ENCODE measurements around the gene CCDC85C. TPM values are rescaled to one million over a fixed set of nuclear protein-coding genes. Genes with fewer than 3 reads are reported as not detected.

CCDC85C gene
- total and polyA plus RNA-seq, 2 of the 4 experiments (the other 2 are of a cell fraction): 16.0 to 19.0 TPM

- Histone ChIP-seq H4K8ac (ENCODE audit: low read depth in 2 of 2, low read length in 2 of 2) (peak within 1 kb of the TSS; percentile 13 to 92; a peak in 3 of 4 replicates), H3K4me3 (ENCODE audit: insufficient read depth, low read depth, low read length) (peak within 1 kb of the TSS; percentile 80), H4K20me1 (ENCODE audit: insufficient read depth, low read length) (peaks cover 66% of the 10 kb centered on the region), H2BK5ac (ENCODE audit: low read depth, low read length, poor library complexity, severe bottlenecking) (peak within 1 kb of the TSS; percentile 42), H2BK20ac (ENCODE audit: low read depth, low read length) (no peak within 1 kb of the TSS), H3K36me3 (ENCODE audit: control insufficient read depth, insufficient read depth, low read length) (no peaks in the 10 kb centered on the region), H3K14ac (replicated peaks; ENCODE audit: low read depth, low read length) (peak within 1 kb of the TSS; percentile 86), H3K18ac (ENCODE audit: low read depth, low read length) (peak within 1 kb of the TSS; percentile 25; the same call in 1 of the 2 replicates), H3K9me3 (ENCODE audit: control insufficient read depth, insufficient read depth, low read length) (no peaks in the 10 kb centered on the region), H4K91ac (ENCODE audit: insufficient read depth, low read depth, low read length) (0 out of 2 replicates have a peak within 1 kb of the TSS, but pooled peaks have one; percentile 37), H3K9ac (ENCODE audit: low read depth, low read length) (peak within 1 kb of the TSS; percentile 87), H3K27me3 (ENCODE audit: control insufficient read depth, insufficient read depth, low read length) (no peaks in the 10 kb centered on the region), H3K9me1 (ENCODE audit: insufficient read depth, low read length) (peaks cover 6% of the 10 kb centered on the region), H4K5ac (ENCODE audit: low read depth, low read length) (peak within 1 kb of the TSS; percentile 47), H3K27ac (ENCODE audit: insufficient read depth, low read length) (peak within 1 kb of the TSS; percentile 77), H2BK15ac (ENCODE audit: low read depth, low read length) (no peak within 1 kb of the TSS), H3K4ac (ENCODE audit: low read depth, low read length) (peak within 1 kb of the TSS; percentile 90), H2AK5ac (ENCODE audit: low read depth, low read length) (peak within 1 kb of the TSS; percentile 48), H2AK9ac (replicated peaks; ENCODE audit: low read depth, low read length, poor library complexity) (peak within 1 kb of the TSS; percentile 93), H2BK120ac (ENCODE audit: low read depth, low read length) (no peak within 1 kb of the TSS), H3K4me1 (ENCODE audit: control insufficient read depth, insufficient read depth, low read length) (peaks cover 5% of the 10 kb centered on the region), H3K79me1 (ENCODE audit: low read depth in 1 of 2, low read length in 2 of 2) (peaks cover 8 to 52% of the 10 kb centered on the region in 2 experiments; a peak in 3 of 4 replicates), H3K23ac (ENCODE audit: low read depth, low read length) (peak within 1 kb of the TSS; percentile 80), H2AFZ (replicated peaks; ENCODE audit: low read length, poor library complexity) (peak within 1 kb of the TSS; percentile 93), H3K56ac (ENCODE audit: extremely low read depth, insufficient read depth, low read length) (peak within 1 kb of the TSS; percentile 86), H3K4me2 (ENCODE audit: low read depth, low read length) (peak within 1 kb of the TSS; percentile 98)
- in situ Hi-C loops (cut with MboI; ENCODE audit: low sequenced_read_pairs): no loop called here
- no TSS peak for BruUV-seq (replicated peaks)
- DNase-seq: peak; percentile 100
- WGBS, 2 experiments (ENCODE audit: extremely low coverage in 2 of 2, insufficient read length in 1 of 2): 0% methylated on average over 30 of the region's 82 CpGs; no CpG with 5 or more reads in 1 of the 2 experiments
- ChIA-PET POLR2A (ENCODE audit: unreplicated experiment) (interaction anchor here (0.5 to 0.8 kb wide), 4 partner anchors 9 to 415 kb away, joined by 3 to 4 read pairs (median 3); no protein-coding TSS in a partner anchor), CTCF (interaction anchor here (0.7 kb wide), 1 partner anchor 13 kb away, joined by 3 read pairs; no protein-coding TSS in a partner anchor)
- peak; percentile 93 for ATAC-seq (ENCODE audit: low read depth)
- dilution Hi-C loops (cut with HindIII; ENCODE audit: low sequenced_read_pairs, unreplicated experiment): no loop called here
- intact Hi-C loops (cut with micrococcal nuclease): no loop called here
- no peak for TF ChIP-seq MAFK (IDR thresholded peaks at IDR 0.05; ENCODE audit: low read depth, low read length)
- peak; percentile 90 for TF ChIP-seq MAZ (IDR thresholded peaks at IDR 0.05; ENCODE audit: borderline replicate concordance, low read depth, low read length)
- TF ChIP-seq MXI1 (IDR thresholded peaks at IDR 0.05; ENCODE audit: borderline replicate concordance, low read depth, low read length): no peak
- TF ChIP-seq USF2 (IDR thresholded peaks at IDR 0.05; ENCODE audit: low read depth, low read length): 0 out of 2 replicates have a peak, but pooled peaks have one; percentile 26
- TF ChIP-seq CHD1 (IDR thresholded peaks at IDR 0.05; ENCODE audit: low read depth, low read length): no peak
- no peak for TF ChIP-seq CTCF (conservative IDR thresholded peaks at IDR 0.05; ENCODE audit: low read depth, low read length)
- no peak for TF ChIP-seq NFE2L2 (IDR thresholded peaks at IDR 0.05; ENCODE audit: low read depth, low read length)
- TF ChIP-seq RCOR1 (IDR thresholded peaks at IDR 0.05; ENCODE audit: insufficient replicate concordance, low read length): no peak
- no peak for TF ChIP-seq RFX5 (IDR thresholded peaks at IDR 0.05; ENCODE audit: low read depth, low read length)
- TF ChIP-seq RAD21 (IDR thresholded peaks at IDR 0.05; ENCODE audit: low read length): no peak
- TF ChIP-seq POLR2A (IDR thresholded peaks at IDR 0.05; ENCODE audit: low read depth, low read length): peak; percentile 96
- TF ChIP-seq BHLHE40 (IDR thresholded peaks at IDR 0.05; ENCODE audit: low read depth, low read length): no peak
- TF ChIP-seq ELK1 (IDR thresholded peaks at IDR 0.05; ENCODE audit: borderline replicate concordance, low read depth, low read length): no peak
Measured at GRCh38 chr14:99480917-99481744, 122.9 kb downstream of the CCDC85C start, which contains the start of gene CCNK. TSS of gene CCNK (plus strand) at chr14:99481409. CDS start at chr14:99492678, 11,269 bp downstream.
